SH-SY5Y (cell line): ENCODE measurements around the gene LRGUK.

Source experiments
- GATA2 ChIP-seq: IDR thresholded peaks from 2 replicates; pipeline ENCODE4 v1.6.1; 2011; ENCODE audit warnings: mild to moderate bottlenecking, low read depth, low read length
- GATA3 ChIP-seq: IDR thresholded peaks from 2 replicates; pipeline ENCODE4 v1.6.1; 2011; ENCODE audit warnings: low read depth, mild to moderate bottlenecking, low read length, moderate library complexity

The LRGUK gene

GRCh38 chr7:134245253-134245652 lies 118.1 kb downstream of the LRGUK start:
- TF ChIP-seq GATA3 = no peak
- TF ChIP-seq GATA2 = no peak

- TF ChIP-seq GATA2 (no peak), GATA3 (no peak)
Measured at GRCh38 chr7:134246347-134246746, 119.2 kb downstream of the LRGUK start.

- TF ChIP-seq GATA2 = no peak
- TF ChIP-seq GATA3 = no peak
Measured at GRCh38 chr7:134246761-134247160, 119.6 kb downstream of the LRGUK start.

- TF ChIP-seq GATA3 (no peak), GATA2 (no peak)
Measured at GRCh38 chr7:134248196-134248595, 121.1 kb downstream of the LRGUK start.

- TF ChIP-seq GATA3 = no peak
- TF ChIP-seq GATA2 = no peak
Measured at GRCh38 chr7:134254311-134254710, 127.2 kb downstream of the LRGUK start.

GRCh38 chr7:134255814-134256213 lies 128.7 kb downstream of the LRGUK start:
- TF ChIP-seq GATA3 (no peak), GATA2 (no peak)

GRCh38 chr7:134262322-134262721 lies 135.2 kb downstream of the LRGUK start:
- TF ChIP-seq GATA2 (no peak), GATA3 (no peak)

GRCh38 chr7:134276951-134277350 lies 149.8 kb downstream of the LRGUK start:
- TF ChIP-seq GATA2 (no peak), GATA3 (no peak)

- no peak for TF ChIP-seq GATA2
- no peak for TF ChIP-seq GATA3
Measured at GRCh38 chr7:134278502-134279153, 151.5 kb downstream of the LRGUK start.

- TF ChIP-seq GATA2 (no peak), GATA3 (no peak)
Measured at GRCh38 chr7:134279336-134279735, 152.2 kb downstream of the LRGUK start.

- TF ChIP-seq GATA3 = no peak
- TF ChIP-seq GATA2 = no peak
Measured at GRCh38 chr7:134279898-134280297, 152.8 kb downstream of the LRGUK start.

GRCh38 chr7:134280508-134280907 lies 153.4 kb downstream of the LRGUK start:
- TF ChIP-seq GATA2 (no peak), GATA3 (no peak)

- no peak for TF ChIP-seq GATA2
- no peak for TF ChIP-seq GATA3
Measured at GRCh38 chr7:134284011-134284410, 156.9 kb downstream of the LRGUK start.

- no peak for TF ChIP-seq GATA3
- TF ChIP-seq GATA2 = no peak
Measured at GRCh38 chr7:134284952-134285351, 157.8 kb downstream of the LRGUK start.

- no peak for TF ChIP-seq GATA2
- TF ChIP-seq GATA3 = no peak
Measured at GRCh38 chr7:134287916-134288659, 160.9 kb downstream of the LRGUK start.
